SK-MEL-5 (cell line): ENCODE measurements around the gene PRDM2. TPM values are rescaled to one million over a fixed set of nuclear protein-coding genes. Genes with fewer than 3 reads are reported as not detected.
A peak's percentile ranks its signal among the peaks of the same experiment; 100 is the strongest.
"Not testable (repeated sequence)": the region's sequence is repeated elsewhere in the genome, so short reads cannot be mapped to it uniquely, and the experiment has no call there.

Experiments used
- DNase-seq: peaks from one replicate; pipeline ENCODE4 v3.0.0-alpha.2; 2016; ENCODE audit warnings: low read depth, low spot score
- in situ Hi-C: cut with HindIII; loops from 2 replicates; pipeline ENCODE4 v1.10.0; 2016; ENCODE audit warnings: low sequenced_read_pairs, high pct_unique_total_duplicates, low pct_unique_long_range_greater_than_20kb
- polyA plus RNA-seq, 2 experiments: library from polyadenylated mRNA; depleted of rRNA; stranded (reverse); fragments of >200 nt; gene quantifications; 2 replicates each; pipeline ENCODE4 v1.2.3, GENCODE V29; 2015
- total RNA-seq: library from RNA; depleted of rRNA; stranded (reverse); fragments of >200 nt; shearing (Covaris generic); gene quantifications from 2 replicates; pipeline ENCODE4 v1.2.3, GENCODE V29; 2014; rRNA removed

Gene PRDM2, protein sequence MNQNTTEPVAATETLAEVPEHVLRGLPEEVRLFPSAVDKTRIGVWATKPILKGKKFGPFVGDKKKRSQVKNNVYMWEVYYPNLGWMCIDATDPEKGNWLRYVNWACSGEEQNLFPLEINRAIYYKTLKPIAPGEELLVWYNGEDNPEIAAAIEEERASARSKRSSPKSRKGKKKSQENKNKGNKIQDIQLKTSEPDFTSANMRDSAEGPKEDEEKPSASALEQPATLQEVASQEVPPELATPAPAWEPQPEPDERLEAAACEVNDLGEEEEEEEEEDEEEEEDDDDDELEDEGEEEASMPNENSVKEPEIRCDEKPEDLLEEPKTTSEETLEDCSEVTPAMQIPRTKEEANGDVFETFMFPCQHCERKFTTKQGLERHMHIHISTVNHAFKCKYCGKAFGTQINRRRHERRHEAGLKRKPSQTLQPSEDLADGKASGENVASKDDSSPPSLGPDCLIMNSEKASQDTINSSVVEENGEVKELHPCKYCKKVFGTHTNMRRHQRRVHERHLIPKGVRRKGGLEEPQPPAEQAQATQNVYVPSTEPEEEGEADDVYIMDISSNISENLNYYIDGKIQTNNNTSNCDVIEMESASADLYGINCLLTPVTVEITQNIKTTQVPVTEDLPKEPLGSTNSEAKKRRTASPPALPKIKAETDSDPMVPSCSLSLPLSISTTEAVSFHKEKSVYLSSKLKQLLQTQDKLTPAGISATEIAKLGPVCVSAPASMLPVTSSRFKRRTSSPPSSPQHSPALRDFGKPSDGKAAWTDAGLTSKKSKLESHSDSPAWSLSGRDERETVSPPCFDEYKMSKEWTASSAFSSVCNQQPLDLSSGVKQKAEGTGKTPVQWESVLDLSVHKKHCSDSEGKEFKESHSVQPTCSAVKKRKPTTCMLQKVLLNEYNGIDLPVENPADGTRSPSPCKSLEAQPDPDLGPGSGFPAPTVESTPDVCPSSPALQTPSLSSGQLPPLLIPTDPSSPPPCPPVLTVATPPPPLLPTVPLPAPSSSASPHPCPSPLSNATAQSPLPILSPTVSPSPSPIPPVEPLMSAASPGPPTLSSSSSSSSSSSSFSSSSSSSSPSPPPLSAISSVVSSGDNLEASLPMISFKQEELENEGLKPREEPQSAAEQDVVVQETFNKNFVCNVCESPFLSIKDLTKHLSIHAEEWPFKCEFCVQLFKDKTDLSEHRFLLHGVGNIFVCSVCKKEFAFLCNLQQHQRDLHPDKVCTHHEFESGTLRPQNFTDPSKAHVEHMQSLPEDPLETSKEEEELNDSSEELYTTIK (N-terminal part only)
- 4.5 and 8.3 TPM in 2 replicates for total RNA-seq
- polyA plus RNA-seq (2015; cell fraction: cytosol; rRNA removed) = 16.3 and 18.2 TPM in 2 replicates
- 19.1 and 29.1 TPM in 2 replicates for polyA plus RNA-seq (2015; cell fraction: nucleus; rRNA removed)

DNA sequence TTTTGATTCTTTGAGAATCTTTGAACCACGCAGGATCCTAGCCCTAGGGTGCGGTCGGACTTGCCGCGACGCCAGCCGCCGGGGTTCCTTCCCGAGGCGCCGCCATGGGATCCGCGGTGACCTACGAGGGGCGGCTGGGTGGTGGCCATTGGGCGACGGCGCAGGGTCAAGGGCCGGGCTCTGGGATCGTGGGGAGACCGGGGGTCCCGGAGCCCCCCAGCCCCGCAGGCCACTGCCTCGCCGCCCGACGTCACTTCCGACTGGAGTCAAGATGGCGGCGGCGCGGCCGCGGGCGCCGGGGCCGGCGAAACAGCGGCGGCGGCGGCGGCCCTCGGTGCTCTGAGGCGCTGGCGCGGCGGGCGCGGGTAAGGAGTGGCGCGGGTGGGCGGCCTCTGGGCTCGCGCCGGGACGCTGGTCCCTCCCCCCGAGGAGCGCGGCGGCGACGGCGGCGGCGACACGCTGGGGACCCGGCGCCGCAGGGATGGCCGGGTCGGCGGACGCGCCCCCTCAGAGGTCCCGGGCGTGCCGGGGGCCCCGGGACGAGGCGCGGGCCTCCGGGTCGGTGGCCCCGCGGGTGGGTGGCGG, at the start of gene PRDM2:
TSS of gene PRDM2 (plus strand) at position 253 of the 585 bp plus-strand sequence. CDS start 15,418 bp downstream, outside the sequence.
- in situ Hi-C loops = no loop called here
- peak; percentile 37 for DNase-seq

DNA sequence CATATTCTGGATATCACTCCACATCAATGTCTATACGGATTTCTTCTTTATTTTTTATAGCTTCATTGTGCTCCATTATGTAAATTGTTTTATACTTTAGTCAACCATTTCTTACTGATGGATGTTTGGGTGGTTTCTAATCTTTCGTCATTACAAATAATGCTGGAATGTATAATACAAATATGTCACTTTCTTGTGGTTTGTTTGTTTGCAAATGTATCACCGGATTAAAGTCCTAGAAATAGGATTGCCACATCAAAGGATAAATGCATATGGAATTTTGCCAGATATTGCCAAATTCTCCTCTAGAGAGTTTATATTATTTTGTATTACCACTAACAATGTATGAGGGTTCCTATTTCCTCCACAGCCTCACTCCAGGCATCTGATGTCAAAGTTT, 48.7 kb upstream of the PRDM2 start:
- DNase-seq = no peak

DNA sequence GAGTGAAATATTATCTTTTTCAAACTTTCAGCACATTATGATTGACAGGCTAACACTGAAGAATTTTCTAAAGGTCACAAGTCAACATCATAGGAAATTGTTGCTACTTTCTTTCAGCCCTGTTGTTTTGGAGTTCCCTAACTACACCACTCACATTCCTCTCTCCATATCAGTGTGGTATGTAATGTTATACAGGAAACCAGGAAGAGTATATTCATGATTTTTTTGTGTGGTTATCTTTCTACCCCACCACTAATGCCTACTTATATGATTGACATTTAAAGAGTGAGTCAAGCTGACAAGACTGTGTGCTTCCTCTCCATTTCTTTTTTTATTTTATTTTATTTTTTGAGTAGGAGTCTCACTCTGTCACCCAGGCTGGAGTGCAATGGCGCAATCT, 47.8 kb upstream of the PRDM2 start:
- in situ Hi-C loops = no loop called here

More for the DNA sequence above, 48.7 kb upstream of the PRDM2 start:
- in situ Hi-C loops = no loop called here

DNA sequence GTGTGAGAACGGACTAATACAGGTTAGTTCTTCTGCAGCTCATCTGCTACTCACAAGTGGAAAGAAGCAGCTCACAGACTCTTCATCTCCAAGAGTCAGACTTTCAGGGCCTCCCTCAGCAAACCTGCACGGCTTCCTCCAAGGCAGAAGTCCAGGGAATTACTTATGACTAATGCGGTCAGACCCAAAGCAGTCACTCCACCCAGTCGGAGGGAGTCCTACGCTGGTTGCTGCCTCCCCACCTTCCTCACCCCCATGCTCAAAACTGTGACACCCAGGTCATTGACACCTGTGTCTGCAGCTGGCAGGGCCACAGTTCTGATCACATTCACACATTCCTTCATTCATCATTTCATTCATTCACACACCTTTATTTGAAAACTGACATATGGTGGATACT, 38.4 kb upstream of the PRDM2 start:
- no peak for DNase-seq
- in situ Hi-C loops = no loop called here

More for the DNA sequence above, 47.8 kb upstream of the PRDM2 start:
- DNase-seq = no peak

DNA sequence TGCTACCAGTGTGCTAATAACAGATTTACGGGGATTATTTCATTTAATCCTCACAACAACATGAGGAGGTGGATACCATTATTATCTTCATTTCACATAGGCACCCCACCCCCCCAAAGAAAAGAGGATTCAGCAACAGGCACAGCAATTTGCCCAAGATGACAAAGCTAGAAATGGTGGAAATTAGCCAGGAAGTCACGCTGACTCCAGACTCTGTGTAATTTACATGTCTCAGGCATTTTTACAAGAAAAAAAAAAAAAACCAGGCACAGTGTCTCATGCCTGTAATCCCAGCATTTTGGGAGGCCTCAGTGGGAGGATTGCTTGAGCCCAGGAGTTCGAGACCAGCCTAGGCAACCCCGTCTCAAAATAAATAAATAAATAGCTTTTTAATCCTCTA, 37.5 kb upstream of the PRDM2 start:
- no peak for DNase-seq

DNA sequence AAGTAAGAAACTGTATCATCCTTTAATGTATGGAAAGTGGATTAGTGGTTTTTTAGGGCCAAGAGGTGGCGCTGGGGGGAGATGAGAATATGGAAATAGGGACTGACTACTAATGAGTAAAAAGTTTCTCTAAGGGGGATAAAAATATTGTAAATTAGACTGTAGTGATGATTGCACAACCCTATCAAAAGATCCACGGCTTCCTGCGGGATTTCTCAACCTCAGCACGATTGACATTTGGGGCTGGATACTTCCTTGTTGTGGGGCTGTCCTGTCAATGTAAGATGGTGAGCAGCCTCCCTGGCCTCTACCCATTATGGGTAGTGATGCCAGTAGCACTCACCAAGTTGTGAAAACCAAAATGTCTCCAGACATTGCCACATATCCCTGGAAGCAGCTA, 36.0 kb upstream of the PRDM2 start:
- no peak for DNase-seq
- in situ Hi-C loops = no loop called here

More for the DNA sequence above, 37.5 kb upstream of the PRDM2 start:
- in situ Hi-C loops = no loop called here

DNA sequence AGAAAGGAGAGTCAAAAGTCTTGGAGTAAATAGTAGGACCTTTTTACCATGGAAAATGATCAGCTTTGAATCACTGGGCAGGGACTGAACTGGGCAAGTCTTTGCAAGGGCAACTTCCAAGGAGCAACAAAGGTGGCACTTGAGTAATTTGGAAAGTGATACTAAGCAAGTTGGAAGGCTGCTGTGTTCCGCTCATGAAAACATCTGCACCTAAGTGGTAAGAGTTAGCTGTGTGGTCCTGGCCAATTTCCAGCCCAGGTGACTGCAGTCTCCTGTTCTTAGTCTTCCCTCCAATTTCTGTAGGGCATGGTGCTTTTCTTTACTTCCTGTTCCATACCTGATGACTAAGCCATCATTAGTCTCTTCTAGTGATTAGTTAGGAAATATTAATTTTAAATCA, 35.5 kb upstream of the PRDM2 start:
- in situ Hi-C loops = no loop called here
- no peak for DNase-seq

DNA sequence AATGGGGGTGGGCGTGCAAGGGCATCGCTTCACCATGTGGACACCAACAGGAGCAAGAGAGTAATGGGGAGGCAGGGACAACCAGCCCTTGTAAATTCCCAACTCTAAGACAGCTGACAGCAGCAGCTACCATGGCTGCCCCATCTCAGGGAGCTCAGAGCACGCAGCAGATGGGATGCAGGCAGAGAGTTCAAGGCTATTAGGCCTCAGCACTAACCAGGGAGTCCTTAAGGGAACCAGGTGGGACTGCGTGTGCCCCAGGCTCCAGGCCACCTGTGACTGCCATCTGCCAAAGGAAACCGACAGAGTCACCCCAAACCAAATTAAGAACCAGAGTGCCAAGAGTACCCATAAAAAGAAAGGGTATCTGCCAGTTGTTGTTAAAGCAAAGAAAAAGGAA, 33.7 kb upstream of the PRDM2 start:
- in situ Hi-C loops = no loop called here
- no peak for DNase-seq

DNA sequence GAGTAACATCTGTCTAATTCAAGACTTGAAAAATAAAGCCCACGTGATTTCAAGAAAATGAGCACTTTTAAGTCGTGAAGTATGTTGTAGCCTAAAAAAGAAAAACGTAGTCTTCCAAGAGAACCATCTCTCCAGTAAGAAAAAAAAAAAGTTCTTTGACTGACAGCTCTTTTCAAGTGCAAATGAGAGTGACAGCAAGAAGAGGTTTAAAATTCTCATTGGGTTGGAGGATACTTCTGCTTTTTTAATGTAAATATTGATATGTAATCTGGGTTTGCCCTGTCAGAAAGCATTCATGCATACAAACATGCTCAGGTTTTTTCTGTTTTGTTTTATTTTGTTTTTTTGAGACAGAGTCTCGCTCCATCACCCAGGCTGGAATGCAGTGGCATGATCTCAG, 32.3 kb upstream of the PRDM2 start:
- in situ Hi-C loops = no loop called here
- DNase-seq = no peak

DNA sequence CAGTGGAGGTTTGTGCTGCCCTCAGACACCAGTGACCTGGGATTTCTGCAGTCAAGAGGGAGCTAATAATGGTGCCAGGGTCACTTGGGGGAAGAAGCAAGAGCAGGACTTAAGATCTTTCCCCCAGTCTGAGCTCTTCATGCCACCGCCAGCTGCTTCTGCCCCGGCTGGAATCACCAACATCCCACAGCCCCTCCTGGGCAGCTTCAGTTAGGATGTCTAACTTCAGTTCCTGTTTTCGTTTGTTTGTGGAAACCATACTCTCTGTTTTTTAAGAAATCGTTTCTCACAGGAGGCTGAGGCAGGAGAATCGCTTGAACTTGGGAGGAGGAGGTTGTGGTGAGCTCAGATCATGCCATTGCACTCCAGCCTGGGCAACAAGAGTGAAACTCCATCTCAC, 25.6 kb upstream of the PRDM2 start:
- in situ Hi-C loops = no loop called here
- no peak for DNase-seq

DNA sequence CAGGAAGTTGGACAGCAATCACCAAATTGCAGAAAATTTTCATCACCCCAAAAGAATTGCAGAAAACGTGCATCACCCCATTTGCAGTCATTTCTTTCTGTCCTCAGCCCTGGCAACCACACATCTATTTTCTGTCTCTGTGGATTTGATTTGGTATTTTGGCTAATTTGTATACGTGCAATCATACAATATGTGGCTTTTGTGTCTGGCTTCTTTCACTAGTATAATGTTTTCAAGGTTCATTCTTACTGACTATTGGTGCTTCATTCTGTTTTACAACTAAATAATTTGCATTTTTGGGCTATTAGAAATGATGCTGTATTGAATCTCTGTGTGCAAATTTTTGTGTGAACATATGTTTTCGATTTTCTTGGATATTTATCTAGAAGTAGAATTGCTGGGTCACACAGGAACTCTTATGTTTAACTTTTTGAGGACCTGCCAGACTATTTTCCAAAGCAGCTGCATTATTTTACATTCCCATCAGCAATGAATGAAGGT, 24.8 kb upstream of the PRDM2 start:
- DNase-seq = no peak
- in situ Hi-C loops = no loop called here

DNA sequence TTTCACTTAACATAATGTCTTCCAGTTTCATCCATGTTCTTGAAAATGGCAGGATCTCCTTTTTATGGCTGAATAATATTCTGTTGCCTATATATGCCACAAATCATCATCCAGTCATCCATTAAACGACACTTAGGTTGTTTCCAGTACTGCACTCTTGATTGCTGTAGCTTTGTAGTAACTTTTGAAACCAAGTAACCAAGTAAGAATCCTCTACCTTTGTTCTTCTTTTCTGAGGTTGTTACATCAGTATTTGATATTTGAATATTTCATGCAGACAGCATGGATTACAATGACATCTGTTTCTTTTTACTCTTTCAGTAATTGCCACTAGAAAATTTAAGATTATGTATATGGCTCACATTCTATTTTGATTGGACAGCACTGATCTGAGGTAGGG, 22.1 kb upstream of the PRDM2 start:
- in situ Hi-C loops = no loop called here

DNA sequence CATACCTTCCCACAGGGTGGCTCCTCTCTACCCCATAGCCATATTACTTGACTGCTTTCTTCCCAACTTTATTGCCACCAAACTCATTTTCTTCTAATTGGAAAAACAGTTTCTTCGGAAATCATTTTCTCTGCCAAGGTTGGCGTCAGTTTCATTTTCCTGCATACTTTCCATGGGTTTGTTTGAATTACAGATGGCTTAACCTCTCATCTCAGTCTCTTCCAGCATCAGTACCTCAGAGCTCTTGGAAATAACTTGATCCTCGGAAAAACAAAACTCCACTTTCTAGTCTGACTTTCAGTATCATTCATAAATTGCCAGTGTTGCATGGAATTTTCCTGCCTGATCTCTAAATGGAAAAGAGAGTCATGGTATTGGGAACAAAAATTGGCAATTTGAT, 20.3 kb upstream of the PRDM2 start:
- in situ Hi-C loops = no loop called here

More for the DNA sequence above, 22.1 kb upstream of the PRDM2 start:
- no peak for DNase-seq

DNA sequence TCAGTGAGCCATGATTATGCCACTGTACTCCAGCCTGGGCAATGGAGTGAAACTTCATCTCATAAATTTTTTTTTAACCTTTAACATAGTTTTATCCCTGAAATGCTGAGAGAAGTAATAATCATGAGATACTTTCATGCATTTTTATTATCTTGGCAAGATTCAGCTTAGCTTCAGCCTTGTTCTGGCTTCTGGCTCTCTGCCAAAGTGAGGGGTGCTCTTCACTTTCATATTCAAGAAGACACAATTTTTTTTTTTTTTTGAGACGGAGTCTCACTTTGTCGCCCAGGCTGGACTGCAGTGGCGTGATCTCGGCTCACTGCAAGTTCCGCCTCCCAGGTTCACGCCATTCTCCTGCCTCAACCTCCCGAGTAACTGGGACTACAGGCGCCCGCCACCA, 19.4 kb upstream of the PRDM2 start:
- in situ Hi-C loops, DNase-seq: not testable (repeated sequence)

More for the DNA sequence above, 20.3 kb upstream of the PRDM2 start:
- DNase-seq = no peak

DNA sequence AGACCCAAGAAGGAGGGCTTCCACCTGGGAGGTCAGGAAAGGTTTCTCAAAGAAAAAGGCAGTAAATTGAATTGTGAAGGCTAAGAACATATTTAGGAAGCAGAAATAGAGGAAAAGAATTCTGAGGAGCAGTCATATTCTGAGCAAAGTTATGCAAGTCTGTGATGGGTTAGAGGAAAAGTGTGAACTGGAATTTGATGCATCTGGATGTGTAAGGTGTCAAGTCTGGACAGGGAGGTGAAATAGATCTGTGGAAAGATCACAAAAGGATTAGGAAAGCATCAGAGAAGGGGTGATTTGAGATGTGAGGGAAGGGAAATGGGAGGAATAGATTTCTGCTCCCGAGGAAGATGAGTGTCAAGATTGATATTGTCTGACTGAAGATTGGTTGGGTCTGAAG, 18.1 kb upstream of the PRDM2 start:
- in situ Hi-C loops = no loop called here
- no peak for DNase-seq

DNA sequence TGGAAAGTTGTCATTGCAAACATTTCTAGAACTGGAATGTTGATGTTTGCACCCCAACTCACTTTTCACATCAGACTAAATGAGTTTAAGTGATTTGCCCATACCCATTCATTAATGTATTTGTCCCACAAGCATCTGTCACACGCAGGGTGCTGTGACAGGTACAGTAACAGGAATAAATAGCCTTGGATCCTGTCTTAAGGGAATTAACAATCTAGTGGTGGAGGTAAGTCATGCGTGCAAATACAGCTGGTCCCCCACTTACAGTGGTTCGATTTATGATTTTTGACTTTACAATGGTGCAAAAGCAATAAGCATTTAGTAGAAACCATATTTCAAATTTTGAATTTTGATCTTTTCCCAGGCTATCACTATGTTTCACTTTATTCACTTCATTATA, 17.5 kb upstream of the PRDM2 start:
- no peak for DNase-seq
- in situ Hi-C loops = no loop called here

DNA sequence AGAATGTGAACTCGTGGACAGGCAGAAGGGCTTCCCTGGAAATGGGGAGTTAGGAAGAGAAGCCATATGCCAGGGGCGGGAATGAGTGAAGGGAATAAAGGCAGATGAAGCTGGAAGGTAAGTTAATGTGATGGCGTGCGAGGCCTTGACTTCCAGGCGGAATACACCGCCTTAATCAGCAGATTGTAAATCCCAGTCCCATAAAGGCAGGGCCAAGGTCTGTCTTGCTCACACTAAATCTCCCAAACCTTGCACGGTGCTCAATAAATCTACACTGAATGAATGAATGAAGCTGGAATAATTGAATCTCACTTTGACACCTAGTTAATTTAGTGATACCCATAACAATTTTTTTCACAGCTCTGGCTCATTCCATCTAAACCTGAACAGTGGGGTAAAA, 16.8 kb upstream of the PRDM2 start:
- no peak for DNase-seq
- in situ Hi-C loops = no loop called here
